Islet precursor cell (in vitro differentiated cells): ENCODE measurements around the gene NEK8.

Experiments used
- DNase-seq: peaks from one replicate; pipeline ENCODE4 v3.0.0-alpha.2; 2018

The NEK8 gene

DNA sequence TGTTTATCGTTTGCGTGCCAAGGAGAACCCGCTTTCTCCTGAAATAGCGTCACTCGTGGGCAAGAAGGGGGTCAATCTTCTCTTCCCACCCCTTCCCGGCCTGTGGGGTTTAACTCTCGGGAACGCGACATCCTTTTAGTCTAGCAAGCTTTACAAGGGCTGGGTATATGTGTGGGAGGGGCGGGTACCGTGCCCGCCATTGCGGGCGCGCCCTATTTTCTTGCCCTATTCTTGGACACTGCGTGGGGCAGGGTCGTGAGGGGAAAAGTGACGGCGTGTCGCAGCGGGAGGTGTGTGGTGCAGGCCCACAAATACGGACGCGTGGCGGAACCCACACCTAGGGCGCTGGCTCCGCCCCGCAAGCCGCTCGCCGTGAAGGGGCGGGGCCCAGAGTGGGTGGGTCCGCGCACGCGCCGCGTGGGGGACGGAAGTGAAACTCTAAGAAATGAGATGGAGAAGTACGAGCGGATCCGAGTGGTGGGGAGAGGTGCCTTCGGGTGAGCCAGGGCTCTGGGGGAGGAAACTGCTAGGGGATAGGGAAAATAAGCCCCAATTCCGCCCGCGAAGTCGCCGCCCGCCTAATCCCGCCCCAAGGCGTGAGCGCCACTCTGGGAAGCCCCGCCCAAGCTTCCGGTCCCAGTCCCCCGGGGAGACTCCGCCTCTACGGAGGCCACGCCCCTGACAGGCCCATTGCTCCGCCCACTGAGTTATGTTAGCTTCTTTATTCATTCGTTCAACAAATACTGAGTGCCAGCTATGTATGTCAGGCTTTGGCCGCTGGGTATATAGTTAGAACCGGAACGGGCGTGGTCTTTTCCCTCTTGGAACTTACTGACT, at the start of gene NEK8:
Gene NEK8, plus strand, starts transcription at position 425 of the 837 bp plus-strand sequence. Its CDS starts 26 bp downstream, at position 451.
- peak; percentile 96 for DNase-seq

DNA sequence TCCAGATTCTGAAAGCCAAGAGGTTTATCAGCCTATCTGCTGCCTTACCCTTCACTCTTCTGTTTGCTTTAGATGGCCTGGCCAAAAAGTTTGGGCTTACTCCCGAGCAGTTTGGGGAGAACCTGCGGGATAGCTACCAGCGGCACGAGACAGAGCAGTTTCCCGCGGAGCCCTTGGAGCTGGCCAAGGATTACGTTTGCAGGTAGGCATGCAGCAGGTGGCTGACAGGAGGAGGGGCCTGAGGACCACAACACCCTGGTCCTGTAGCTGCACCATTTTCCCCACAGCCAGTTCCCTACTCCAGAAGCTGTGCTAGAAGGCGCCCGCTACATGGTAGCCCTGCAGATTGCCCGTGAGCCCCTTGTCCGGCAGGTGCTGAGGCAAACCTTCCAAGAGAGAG, 45.9 kb upstream of the NEK8 start:
- no peak for DNase-seq

DNA sequence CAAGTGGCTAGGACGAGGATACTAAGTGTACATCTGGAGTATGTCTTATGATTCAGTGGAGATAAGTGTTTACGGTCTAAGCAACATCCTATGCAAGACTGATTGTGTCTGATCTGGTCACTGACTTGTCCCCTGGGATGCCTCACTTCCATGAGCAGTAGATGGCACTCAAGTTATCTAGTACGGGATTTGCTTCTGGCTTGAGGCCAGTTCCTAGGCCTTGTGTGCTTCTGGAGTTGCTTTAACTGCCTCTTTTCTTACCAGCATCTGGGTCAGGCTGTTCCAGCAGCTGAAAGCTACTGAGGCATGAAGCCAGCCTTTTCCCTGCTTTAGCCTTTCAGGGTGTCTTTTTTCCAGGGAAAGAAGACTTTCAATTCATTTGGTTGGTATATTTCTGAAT, 43.6 kb upstream of the NEK8 start:
- peak; percentile 60 for DNase-seq

DNA sequence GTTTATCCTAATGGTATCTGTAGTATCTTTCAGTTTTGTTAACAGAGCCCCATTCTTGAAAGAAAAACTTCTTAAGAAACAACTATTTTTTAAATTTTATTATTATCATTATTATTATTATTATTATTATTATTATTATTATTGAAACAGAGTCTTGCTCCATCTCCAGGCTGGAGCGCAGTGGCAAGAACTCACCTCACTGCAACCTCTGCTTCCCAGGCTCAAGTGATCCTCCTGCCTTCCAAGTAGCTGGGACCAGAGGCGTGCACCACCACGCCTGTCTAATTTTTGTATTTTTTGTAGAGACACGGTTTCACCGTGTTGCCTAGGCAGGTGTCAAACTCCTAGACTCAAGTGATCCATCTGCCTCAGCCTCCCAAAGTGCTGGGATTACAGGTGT, 43.2 kb upstream of the NEK8 start:
- no peak for DNase-seq

DNA sequence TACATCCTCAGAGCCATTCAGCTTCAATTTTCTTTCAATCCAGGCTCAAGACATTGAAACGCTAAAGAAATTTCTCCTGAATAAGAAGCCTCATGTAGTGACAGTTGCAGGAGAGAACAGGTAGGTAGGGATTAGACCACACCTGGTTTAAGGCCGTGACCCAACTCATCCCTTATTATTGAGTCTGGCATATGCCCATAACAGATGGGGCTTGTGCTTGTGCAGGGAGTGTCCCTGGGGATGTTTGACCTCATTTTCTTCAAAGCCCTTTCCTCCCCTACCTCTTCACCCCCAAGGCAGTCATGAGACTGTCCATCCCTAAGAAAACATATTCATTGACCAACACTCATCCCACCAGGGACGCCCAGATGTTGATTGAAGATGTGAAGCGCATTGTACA, 42.3 kb upstream of the NEK8 start:
- DNase-seq = no peak

DNA sequence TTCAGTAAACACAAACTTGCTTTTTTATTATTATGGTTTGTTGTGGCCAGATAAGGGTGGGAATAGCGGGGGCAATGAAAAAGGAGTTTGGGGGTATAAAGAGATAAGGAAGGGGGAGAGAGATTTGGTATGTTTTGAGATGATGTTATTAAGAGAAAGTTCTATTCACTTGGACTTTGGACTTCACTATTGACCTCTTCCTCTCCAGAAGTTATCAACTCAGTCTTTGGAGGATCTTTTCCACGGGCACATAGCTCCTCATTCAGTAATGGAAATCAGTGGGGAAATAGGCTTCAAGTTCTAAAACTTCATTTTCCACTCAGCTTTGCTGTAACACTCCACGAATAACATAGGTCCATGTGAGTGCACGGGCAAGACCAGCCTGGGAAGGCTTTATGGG, 40.1 kb upstream of the NEK8 start:
- DNase-seq = no peak

DNA sequence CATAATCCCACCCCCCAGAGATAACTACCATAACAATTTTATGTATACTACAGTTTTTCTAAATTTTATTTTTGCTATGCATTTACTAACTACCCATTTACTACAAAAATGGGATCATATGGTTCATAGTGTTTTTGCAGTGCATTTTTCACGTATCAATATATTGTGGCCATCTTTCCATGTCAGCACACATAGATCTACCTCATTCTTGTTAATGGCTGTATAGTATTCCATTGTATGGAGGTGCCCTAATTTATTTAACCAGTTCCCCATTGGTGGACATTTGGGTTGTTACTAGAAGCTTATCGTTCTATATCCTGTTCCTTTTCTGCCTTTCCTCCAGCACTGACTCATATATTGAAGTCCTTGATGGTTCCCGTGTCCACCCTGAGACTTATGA, 39.6 kb upstream of the NEK8 start:
- DNase-seq = no peak

DNA sequence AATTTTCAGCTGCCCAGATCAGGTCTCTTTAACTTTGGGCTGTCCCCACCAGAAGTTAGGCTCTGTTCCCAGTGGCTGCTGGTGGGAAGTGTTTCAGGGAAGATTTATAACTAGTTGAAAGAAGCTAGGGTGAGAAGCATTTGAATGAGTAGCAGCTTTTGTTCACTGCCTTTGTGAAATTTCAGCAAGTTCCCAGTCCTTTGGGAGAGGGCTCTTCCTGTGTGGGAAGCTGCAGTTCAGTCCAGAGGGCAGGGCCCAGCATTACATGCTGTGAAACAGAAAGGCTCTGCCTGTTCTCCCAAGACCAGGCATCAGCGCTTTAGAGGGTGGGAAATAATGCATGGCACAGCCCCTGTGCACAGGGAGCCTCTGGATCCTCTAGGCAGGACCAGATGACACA, 34.7 kb upstream of the NEK8 start:
- no peak for DNase-seq

DNA sequence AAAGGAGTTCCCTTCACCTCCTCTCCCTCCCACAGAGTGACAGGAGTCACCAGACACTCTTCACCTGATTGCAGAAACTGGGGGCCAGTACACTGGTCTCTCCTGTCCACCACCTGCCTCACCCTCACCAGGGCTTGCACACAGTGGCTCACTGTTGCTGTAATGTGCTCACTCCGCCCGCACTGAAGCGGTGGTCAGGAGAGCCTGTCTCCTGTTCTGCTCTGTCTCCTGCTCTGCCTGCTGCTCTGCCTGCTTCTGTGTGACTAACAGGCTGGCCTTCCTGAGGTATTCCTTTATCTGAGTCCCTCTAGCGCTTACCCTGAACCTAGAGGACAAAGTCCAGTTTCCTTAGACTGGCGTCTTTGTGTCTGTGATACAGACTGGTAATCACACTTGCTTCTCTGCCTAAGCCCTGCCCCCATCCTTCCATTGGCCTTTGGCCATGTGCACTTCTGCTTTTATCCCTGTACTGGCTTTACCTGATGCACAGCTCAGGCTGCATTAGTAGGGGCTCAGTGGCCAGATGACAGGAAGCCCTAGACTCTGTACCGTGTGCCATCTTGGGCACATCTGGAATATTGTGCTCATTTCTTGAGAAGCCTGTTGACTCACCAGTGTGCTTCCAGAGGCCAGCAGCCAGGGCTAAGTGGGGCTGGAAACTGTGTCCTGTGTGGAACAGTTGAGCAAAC, 30.2 kb upstream of the NEK8 start:
- no peak for DNase-seq

DNA sequence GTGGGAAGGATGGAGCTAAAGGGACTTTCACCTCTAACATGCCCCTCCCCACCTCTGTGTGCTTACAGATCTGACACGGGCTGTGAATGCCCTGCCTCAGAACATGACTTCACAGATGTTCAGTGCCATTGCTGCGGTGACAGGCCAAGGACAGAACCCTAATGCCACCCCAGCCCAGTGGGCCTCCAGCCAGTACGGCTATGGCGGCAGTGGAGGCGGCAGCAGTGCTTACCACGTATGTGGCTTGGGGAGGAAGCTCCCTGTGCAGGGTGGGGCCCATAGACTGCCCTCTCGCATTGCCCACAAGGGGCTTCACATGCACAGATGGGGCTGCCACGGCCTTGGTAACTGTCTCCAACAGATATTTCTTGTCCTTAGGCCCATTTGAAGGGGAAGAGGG, 28.3 kb upstream of the NEK8 start:
- no peak for DNase-seq

DNA sequence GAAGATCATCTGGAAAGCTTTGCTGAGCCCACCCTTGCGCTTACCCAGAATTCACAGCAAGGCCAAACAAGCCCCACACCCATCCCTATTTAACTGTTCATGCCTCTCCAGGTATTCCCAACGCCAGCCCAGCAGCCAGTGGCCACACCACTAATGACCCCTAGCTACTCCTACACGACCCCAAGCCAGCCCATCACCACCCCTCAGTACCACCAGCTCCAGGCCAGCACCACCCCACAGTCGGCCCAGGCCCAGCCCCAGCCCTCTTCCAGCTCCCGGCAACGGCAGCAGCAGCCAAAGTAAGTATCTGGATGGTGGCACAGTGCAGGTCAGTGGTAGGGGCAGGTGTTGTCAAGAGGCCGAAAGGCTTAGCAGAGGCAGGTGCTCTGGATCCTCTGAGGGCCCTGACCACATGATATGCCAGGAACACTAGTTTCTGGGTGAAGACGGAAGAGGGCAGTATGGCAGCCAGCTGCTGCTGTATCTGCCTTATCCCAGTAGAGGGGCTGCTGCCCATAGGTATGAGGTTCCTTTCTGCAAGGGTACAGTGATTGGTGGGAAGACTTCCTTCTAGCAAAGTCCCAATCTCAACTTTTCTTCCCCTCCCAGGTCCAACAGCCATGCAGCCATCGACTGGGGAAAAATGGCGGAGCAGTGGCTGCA, 27.6 kb upstream of the NEK8 start:
- peak; percentile 56 for DNase-seq

DNA sequence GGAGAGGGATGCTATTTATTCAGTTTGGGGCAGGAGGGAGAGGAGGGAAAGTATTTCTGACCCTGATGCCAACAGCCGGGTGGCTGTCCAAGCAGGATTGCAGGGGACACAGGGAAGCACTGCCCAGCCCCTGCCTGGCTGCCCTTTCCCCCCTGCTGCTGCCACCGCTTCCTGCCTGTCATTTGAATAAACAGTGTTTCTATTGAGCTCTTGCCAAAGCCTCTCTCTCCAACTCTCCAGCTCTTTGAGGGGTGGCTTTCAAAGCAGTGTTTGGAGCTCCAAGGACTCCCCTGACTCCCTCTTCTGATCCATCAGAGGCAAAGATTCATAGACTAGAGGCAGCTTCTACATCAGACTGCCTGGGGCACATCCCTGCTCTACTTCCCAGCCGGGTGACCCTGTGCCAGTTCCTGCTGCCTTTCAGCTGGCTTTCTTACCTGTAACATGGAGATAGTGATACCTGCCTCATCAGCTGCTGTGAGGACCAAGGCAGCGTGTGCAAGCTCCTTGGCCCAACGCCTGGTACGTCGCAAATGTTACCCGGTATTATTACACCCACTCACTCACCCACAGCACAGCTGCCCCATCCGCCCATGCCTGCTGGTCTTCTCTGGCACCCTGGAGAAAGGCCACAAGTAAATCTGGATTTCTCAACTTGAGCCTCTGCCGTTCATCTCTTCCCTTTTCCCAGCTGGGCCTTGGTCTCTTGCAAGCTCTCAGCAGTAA, 26.4 kb upstream of the NEK8 start:
- no peak for DNase-seq

DNA sequence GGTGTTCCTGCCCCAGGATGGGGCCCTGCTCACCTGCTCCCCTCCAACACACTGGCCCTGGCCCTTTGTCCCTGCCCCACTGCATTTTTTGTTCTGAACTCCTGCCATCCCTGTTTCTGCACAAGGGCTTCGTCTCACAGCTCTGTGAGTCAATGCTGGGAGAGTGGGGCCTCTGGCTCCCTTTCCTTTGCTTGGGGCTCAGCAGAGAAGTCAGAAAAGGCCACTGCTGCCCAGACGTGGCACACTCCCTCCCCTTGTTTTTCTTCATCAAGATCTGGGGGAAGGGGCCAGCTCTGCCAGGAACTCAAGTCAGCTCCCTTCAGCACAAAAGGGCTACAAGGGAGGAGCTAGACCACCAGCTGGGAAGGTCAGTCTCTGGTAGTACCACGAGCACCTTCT, 25.8 kb upstream of the NEK8 start:
- DNase-seq = peak; percentile 55

DNA sequence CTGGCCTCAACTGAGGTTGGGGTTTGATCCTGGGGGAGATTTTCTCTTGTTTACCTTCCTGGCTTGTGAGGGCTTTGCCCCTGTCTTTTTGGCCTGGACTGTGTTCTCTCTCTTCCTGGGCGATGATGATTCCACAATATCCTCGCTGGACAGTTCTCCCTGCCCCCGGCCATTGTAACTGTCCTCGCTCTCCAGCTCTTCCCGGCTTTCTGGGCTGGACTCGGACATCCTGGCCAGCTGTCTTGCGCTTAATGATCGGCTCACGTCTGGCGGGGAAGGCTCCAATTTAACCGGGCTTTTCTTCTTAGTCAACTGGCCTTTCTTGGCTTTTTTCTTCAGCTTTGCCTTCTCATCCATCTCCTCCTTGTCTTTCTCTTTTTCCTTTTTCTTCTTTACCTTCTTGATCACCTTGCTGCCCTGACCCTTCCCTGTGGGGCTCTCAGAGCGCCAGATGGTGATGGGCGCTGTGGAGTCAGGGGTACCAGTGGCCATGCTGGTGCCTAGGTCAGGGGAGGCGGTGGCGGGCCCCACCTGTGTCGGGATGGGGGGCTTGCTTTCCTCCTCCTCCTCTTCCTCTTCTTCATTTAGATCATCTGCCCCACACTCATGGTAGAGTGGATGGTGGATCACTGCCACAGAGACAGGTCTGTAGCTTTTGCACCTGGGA, 24.9 kb upstream of the NEK8 start:
- DNase-seq = no peak

DNA sequence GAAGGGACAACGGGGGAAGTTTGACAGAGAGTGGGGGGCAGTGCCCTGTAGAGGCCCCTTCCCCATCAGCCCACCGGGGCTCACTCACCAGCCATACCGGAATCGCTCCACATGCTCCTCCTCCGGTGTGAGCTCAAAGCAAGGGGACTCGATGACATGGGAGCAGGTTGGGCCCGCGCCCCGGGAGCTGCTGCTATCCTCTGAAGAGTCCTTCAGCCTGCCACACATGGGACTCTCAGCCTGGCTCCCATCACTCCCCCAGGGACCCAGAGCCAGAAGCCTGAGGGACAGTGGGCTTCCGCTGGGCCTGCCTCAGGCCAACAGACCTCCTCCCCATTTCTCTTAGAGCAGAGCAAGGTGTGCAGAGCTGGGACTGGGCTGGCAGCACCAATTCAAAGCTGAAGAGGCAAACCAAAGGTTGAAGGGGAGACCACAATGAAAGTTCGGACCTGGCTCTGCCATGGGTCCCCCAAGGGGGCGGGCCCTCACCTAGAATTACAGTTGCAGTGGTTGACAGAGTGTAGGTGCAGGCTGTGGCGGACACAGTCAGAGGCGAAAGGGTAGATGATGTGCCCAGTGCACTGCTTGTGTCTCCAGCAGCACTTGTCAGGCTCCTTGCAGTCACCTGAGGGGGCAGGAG, 24.2 kb upstream of the NEK8 start:
- no peak for DNase-seq

DNA sequence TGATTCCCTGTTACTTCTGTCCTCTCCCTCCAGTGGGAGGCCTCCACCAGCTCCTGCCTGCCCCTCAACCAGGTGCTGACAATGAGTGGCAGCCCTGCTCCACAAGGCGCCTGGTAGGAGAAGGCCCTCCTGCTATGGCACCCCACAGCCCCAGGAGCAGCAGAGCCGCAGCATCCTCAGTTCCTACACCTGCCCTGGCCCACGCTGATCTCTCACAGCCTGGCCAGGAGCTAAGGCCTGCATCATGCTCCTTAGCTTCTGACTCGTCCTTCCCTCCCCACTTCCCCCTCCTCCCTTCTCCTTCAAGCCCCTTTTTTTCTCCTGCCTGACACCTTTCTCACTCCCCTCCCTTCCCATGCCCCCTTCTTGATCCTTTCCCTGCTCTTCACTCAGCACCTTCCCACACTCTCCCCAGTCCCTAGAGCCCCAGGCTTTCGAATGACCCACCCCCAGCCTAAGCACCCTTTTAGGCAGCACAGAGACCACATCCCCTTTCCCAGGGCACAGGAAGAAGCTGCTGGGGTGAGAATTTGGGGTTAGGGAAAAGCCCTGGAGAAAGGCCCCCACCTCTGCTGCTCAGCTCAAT, 23.4 kb upstream of the NEK8 start:
- DNase-seq = no peak

DNA sequence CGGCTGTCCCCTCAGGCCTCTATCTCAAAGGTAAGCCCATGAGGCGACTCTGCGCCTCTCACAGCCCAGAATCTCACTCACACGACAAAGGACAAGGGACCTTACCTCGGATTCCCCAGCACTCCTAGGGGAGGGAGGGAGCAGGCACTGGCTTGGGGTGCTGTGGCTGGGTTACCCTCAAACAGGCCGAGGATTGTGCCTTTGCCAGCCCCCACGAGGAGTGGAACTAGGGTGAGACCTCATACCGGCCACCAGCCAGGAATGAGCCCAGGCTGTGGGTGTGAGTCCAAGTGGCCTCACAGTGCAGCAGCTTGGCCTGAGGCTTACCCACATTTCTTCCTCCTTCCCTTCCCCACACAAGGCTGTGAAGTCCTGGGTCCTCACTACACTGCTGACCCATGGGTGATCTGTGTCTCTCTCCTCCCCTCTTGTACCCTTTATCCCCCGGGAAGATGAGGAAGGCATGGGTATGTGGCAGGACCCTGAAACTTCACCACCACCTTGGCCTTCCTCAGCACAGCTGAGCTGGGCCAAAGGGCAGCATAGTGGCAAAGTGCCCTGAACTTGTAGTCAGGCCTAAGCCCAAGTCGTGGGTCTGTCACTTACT, 22.8 kb upstream of the NEK8 start:
- peak; percentile 55 for DNase-seq

DNA sequence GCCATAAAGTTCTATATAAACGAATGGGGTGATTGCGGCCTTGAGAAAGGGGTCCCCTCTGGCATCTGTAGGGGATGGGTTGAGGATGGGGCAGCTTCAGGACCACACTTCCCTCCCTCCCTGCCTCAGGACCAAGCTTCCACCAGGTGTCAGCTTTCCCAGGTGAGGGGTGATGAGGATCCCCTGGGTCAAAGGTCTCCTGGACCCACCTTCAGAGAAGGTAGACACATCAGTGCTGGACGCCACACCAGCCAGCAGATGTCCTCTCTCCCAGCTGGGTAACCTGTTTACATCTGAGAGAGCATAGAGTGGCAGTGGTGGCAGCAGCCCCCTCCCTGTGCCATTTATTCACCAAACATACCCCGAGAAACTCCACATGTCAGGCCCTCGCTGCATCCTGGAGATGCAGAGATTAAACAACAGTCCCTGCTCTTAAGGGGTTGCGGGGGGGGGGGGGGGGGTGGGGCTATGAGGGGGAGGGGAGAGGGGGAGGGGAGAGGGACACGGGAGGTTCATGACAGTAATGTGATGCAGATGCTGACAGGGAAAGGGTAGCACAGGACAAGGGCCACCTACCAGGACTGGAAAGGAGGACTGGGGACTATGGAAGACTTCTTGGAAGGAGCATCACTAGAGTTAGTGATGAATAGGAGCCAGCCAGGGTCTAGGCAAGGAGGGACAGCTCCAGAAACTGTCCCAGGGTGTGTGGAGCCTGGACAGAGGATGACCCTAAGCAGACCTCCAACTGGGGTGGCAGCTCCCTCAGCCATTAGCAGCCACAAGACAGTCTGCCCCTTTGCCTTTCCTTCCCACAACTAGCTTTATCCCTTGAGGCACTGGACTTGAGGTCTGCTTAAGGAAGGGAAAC, 21.9 kb upstream of the NEK8 start:
- DNase-seq = peak; percentile 53

DNA sequence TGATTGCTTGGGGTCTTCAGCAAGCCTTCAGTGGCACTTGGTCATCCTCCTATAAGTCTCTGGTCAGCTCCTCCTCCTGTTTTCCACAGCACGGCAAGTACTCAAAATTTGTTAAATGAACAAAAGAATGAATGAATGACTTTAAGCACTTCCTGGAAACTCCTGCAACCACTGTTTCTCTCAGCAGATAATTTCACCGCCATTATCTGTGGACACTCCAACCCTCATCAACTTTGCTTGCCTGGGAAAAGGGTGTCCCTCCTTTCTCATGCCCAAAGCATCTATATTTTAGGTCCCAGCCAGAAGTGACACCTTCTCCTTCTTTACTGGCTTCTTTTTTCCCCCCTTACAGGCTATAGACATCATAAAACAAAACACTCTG, 21.3 kb upstream of the NEK8 start:
- no peak for DNase-seq
